ENCODE measurements around the gene LMBRD1.

The LMBRD1 gene

DNA sequence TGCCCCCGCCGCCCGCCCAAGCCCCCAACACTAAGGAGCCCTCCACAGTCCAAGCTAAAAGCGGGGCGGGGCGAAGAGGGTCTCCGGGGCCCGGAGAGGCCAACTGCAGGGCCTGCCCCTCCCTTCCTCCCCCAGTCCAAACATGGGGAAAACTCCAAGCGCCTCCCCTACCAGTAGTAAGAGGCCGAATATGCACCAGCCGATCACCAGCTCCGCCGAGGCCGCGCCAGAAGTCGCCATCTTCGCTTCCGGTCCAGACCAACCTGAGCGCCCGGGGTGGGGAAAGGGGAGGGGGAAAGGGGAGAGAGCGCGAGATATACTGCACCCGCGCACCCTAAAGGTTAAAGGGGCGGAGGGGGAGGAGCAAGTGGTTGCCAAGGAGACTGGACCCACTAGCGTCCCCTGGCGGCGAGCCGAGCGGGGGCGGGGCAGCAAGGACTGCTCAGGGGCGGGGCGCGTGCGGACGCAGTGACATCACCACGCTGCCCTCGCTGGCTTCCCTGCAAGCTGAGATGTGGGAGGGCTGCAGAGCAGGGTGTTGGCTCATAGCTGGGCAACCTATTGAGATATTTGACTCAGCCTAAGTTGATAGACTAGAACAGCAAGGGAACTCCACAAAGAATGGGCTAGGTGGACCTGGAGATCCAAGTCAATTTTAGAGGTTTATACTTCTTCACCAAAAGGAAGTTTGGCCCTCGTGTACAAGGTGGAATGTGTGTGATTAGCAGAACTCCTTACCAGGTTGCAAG lies at the start of gene LMBRD1:
TSS of gene LMBRD1 (minus strand) at position 369 of the 749 bp plus-strand sequence. CDS start at position 240, 129 bp downstream.
- peak; percentile 100 for TF ChIP-seq CTCF (IDR thresholded peaks at IDR 0.05; ENCODE audit: insufficient read depth, low read length, poor library complexity, severe bottlenecking)
- H3K27me3 ChIP-seq (replicated peaks; ENCODE audit: control insufficient read depth, insufficient read depth, low read length): no peaks in the 10 kb centered on the region
- peak; percentile 99 for DNase-seq (ENCODE audit: extremely low read depth, insufficient read length)
- H3K4me3 ChIP-seq (replicated peaks; ENCODE audit: low read depth, low read length): peak within 1 kb of the TSS; percentile 93
- H3K36me3 ChIP-seq (ENCODE audit: control insufficient read depth, insufficient read depth, low read length): no peaks in the 10 kb centered on the region

- no peak for TF ChIP-seq CTCF (IDR thresholded peaks at IDR 0.05; ENCODE audit: insufficient read depth, low read length, poor library complexity, severe bottlenecking)
- no peak for DNase-seq (ENCODE audit: extremely low read depth, insufficient read length)
- H3K27me3 ChIP-seq (replicated peaks; ENCODE audit: control insufficient read depth, insufficient read depth, low read length): no peaks in the 10 kb centered on the region
- no peaks in the 10 kb centered on the region for H3K36me3 ChIP-seq (ENCODE audit: control insufficient read depth, insufficient read depth, low read length)
- H3K4me3 ChIP-seq (replicated peaks; ENCODE audit: low read depth, low read length): no peak overlapping the region
Measured at GRCh38 chr6:69846312-69846711, 49.5 kb upstream of the LMBRD1 start.

GRCh38 chr6:69843189-69843588 lies 46.4 kb upstream of the LMBRD1 start:
- Histone ChIP-seq H3K27me3 (replicated peaks; ENCODE audit: control insufficient read depth, insufficient read depth, low read length) (no peaks in the 10 kb centered on the region), H3K4me3 (replicated peaks; ENCODE audit: low read depth, low read length) (no peak overlapping the region), H3K36me3 (ENCODE audit: control insufficient read depth, insufficient read depth, low read length) (no peaks in the 10 kb centered on the region)
- TF ChIP-seq CTCF (IDR thresholded peaks at IDR 0.05; ENCODE audit: insufficient read depth, low read length, poor library complexity, severe bottlenecking): no peak
- no peak for DNase-seq (ENCODE audit: extremely low read depth, insufficient read length)

DNA sequence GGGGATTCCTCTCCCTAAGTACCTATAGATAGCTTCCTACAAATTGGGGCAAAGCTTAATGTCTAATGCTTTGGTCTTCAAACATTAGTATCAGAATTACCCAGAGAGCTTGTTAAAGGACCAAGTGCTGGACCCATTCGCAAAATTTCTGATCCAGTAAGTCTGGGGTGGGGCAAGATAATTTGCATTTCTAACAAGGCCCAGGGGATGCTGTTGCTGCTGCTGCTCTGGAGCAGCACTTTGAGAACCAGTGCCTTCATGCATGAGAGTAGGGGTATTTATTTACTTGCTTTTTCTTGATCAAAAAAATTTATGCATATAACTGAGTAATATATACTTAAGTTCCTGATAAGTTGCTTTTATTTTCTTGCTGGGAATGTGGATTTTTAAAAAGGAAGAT lies 45.1 kb upstream of the LMBRD1 start:
- DNase-seq (ENCODE audit: extremely low read depth, insufficient read length): no peak
- Histone ChIP-seq H3K4me3 (replicated peaks; ENCODE audit: low read depth, low read length) (no peak overlapping the region), H3K36me3 (ENCODE audit: control insufficient read depth, insufficient read depth, low read length) (no peaks in the 10 kb centered on the region), H3K27me3 (replicated peaks; ENCODE audit: control insufficient read depth, insufficient read depth, low read length) (no peaks in the 10 kb centered on the region)
- no peak for TF ChIP-seq CTCF (IDR thresholded peaks at IDR 0.05; ENCODE audit: insufficient read depth, low read length, poor library complexity, severe bottlenecking)

GRCh38 chr6:69835414-69836179 lies 38.8 kb upstream of the LMBRD1 start:
- DNase-seq (ENCODE audit: extremely low read depth, insufficient read length): peak; percentile 30
- Histone ChIP-seq H3K4me3 (replicated peaks; ENCODE audit: low read depth, low read length) (no peak overlapping the region), H3K27me3 (replicated peaks; ENCODE audit: control insufficient read depth, insufficient read depth, low read length) (no peaks in the 10 kb centered on the region), H3K36me3 (ENCODE audit: control insufficient read depth, insufficient read depth, low read length) (no peaks in the 10 kb centered on the region)
- peak; percentile 81 for TF ChIP-seq CTCF (IDR thresholded peaks at IDR 0.05; ENCODE audit: insufficient read depth, low read length, poor library complexity, severe bottlenecking)
